HK-2 (cell line): Measurements from ENCODE around the gene SCNN1B.

Source experiments
- DNase-seq: peaks from one replicate; pipeline ENCODE4 v3.0.0-alpha.2; 2018; ENCODE audit not compliant: unreplicated experiment

The SCNN1B gene

DNA sequence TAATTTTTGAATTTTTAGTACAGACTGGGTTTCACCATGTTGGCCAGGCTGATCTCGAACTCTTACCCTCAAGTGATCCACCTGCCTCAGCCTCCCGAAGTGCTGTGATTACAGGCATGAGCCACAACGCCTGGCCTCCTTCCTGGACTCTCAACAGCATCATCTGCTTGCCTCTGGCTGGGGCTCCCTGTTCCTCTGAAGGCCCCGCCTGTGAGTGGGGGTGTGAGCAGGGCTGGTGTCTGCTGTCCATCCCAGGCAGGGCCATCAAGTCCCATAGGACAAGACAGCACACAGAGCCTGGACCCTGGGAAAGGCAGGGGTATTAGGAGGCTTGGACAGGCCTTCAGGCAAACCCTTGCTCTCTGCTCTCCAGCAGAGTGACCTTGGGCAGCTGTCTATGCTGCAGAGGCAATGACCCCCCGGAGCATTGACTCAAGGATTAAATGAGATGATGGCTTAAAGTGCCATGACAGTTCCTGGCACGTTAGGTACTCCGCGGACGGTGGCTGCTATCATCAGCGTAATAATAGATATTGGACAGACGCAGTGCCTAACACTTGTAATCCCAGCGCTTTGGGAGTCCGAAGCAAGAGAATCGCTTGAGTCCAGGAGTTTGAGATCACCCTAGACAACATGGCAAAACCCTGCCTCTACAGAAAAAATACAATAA lies 19.2 kb downstream of the SCNN1B start:
- no peak for DNase-seq

DNA sequence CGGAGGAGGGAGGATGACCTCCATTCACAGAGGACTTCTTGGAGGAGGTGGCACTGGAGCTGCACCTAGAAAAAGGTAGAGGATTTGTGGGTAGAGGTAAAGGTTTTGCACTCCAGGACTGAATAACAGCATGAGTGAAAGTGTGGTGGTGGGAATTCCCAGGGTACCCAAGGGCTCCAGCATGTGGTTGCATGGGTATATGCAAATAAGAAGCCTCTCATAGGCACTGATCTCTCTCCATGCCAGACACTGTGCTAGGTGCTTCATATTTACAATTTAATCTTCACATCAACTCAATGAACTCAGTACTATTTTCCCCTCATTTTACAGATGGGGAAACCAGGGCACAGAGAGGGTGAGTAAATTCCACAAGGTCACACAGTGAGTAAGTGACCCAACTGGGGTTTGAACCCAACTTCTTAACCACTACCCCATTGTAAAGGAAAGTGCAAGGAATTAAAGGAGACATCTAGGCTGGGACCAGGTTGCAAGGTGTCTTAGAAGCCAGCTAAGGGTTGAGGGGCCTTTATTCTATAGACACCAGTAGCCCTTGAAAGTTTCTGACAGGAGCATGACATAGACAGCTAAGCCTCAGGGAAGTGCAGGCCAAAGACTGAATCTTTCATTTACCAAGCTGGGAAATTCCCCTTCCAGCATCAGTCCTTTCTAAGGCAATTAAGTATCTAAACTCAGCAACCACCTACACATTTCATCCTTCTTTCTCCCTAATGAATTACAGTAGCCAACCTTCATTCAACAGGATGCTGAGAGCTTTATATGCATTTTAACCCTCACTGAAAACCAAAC lies 21.3 kb downstream of the SCNN1B start:
- no peak for DNase-seq

DNA sequence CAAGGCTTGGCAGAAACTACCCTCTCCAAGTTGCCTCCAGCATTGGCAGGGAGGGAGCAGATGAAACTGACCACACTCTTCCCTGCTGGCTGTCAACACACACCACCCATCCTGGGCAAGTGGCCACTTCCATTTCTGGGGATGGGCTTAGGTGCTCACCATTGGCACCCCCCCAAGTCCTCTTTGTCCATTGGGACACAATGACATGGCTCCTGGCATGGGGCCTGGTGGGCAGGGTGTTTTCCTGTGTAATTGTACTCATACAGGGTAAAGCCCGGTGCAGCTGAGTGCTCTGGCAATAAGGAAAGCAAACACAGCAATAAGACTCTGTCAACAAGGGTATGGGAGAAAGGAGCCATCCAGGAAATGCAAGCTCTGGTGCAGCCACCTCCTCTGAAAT lies 22.6 kb downstream of the SCNN1B start:
- no peak for DNase-seq

DNA sequence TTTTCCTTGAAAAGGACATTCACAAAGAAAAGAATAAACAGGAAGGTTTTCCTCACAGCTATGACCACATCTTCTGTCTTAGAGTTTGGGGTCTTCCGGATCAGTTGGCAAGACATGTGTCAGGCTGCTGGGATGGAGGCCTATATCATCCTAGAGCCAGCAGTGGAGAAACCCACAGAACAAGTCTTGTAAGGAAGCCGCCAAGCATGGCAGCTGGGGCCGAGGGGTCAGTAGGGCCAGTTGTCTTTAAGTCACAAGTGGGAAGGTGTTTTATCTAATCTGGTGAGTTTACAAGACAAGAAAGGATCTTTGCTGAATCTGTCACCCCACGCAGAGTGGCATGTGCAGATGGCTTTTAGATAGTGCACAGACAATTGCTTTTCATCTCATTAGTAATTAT lies 25.7 kb downstream of the SCNN1B start:
- DNase-seq: no peak

DNA sequence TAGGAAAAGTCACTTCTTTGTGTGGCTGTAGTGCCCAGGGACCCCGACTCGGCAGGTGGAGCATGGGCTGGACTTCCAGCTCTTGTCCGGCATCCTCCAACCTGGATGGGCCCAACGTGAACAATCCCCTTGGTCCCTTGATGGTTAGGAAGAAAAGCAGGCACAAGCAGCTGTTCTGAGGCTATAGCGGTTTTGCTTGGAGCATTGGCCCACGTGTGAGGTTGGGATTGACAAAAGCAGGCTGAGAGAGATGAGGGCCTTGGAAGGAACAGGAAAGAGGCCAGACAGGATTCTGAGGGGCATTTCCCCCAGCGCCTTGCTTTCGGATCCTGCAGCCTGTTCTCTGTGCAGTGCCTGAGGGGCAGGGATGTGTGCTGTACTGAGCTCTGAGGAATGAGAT lies 28.1 kb downstream of the SCNN1B start:
- no peak for DNase-seq

DNA sequence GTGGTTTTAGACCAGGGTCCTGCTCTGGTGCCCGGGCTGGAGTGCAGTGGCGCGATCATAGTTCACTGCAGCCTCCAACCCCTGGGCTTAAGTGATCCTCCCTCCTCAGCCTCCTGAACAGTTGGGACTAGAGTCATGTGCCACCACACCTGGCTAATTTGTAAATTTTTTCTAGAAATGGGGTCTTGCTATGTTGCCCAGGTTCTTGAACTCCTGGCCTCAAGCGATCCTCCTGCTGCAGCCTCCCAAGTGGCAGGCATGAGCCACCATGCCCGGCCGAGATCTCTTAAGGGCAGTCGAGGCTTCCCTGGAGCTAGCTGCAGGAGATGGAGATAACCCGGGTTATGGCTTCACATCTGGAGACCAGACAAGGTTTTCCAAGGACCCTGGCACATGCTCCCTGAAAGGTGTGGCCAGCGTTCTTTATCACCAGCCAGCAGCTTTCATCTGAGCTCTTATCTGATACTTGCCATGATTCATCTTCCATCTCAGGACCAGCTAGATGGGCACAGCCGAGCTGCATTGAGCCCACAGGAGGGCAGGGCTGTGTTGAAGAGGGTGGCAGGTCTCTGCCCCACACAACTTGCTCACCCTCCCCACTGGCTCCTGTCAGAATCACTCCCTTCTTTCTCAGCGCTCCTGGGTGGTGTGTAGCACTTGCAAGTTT lies 28.6 kb downstream of the SCNN1B start:
- no peak for DNase-seq

DNA sequence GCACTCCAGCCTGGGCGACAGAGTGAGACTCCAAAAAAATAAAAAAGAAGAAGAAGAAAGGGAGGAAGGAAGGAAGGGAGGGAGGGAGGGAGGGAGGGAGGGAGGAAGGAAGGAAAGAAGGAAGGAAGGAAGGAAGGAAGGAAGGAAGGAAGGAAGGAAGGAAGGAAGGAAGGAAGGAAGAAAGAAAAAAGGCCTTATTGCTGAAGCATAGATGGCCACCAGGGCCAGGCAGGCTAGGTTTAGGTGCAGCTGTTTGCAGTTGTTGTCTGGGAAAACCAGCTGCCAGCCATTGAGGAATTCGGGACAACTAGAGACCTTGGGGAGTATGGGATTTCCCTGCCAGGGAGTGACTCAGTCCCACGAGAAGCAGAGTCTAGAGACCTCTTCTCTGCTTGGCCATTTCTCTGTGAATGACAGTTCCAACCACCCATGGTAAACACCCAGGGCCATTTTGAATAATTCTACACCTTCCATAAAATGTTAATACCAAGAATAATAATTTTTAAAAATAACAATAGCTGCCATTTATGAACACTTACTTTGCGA lies 31.0 kb downstream of the SCNN1B start:
- no peak for DNase-seq

DNA sequence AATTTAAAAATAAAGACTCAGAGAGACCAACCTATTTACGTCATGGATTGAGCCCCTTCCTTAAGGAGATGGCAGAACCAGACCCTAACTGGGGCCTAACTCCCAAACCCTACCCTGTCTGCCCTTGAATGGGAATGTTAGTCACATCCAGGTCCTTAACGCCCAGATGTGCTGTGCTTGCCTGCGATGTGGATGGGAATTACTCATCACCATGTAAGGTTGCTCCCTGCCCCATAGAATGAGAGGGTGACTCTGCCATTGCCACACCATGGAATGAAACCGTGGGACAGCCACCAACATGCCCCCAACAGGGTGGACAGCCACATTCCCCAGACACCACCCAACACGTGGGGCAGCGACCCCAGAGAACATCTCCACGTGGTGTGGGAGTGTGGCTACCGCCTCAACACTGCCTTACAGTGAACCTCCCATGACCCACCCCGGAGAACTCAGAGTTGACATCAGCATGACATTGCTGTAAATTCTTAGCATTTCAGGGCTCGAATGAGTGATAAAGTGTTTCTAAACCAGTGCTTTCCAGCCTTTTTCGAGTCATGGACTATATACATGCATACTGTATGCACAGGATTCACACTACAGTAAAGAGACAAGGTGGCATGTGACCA lies 31.8 kb downstream of the SCNN1B start:
- no peak for DNase-seq

DNA sequence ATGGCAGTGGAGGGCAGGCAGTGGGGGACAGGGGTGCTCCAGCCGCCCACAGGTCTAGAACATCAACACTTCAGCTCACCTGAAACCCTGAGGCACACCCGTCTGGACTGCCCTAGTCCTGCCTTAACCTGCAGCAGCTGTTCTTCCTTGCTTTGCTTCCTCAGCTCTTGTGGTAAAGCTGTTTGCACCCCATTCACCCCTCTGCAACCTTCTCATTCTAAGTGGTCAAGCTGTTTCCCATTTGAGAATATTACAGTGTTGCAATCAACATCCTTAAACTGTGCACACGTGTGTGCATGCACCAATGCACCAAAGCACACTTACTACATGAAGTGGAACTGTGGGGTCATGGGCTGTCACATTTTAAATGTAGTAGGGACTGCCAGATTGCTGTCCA lies 32.4 kb downstream of the SCNN1B start:
- DNase-seq: no peak

DNA sequence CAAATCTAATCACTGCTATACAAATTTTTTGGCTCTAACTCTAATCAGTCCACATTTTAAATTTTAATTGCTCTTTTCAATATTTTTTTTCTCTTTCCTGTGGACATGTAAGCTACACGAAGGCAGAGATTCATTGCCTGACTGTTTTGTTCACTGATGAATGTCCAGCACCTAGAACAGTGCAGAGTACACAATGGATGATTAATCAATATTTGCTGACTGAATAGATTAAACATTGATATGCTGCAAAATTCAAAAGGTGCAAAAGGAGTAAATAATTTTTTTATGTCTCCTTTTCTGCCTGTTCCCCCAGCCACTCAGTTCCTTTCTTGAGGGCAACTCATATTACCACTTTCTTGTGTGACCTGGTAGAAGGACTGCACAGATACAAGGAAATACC lies 32.8 kb downstream of the SCNN1B start:
- no peak for DNase-seq

DNA sequence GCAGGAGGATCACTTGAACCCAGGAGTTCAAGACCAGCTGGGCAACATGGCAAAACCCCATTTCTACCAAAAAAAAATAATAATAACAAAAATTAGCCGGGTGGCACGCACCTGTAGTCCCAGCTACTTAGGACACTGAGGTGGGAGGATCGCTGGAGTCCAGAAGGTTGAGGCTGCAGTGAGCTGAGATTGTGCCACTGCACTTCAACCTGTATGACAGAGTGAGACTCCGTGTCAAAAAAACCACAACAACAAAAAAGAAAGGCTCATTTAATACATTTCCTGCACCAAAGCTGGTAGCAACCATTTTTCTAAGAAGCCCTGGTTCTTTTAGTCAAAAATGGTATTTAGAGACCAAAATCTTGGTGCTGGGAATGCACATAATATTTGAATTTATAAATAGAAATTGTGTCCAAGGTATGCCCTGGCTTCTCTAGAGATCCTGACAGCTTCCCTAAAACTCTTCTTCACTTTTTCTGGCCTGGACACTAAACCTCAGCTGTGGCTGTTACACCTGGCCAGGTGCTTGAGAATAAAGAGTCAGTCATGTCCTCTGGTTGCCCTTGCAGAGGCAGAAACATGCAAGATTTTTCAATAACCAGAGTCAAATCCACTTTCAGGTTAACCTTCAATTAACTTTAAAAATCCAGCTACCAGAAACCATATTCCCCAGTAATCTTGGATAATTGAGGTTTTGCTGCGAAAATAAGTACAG lies 35.9 kb downstream of the SCNN1B start:
- DNase-seq: no peak

DNA sequence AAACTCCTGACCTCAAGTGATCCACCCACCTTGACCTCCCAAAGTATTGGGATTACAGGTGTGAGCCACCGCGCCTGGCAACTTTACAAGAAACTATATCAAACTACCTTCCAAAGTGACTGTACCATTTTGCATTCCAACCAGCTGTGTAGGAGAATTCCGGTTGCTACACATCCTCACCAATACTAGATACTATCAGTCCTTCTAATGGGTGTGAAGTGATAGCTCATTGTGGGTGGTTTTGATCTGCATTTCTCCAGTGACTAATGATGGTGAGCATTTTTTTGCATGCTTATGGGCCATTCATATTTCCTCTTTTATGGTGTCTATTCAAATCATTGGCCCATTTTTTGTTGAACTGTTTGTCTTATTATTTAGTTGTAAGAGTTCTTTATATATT lies 37.7 kb downstream of the SCNN1B start:
- no peak for DNase-seq

DNA sequence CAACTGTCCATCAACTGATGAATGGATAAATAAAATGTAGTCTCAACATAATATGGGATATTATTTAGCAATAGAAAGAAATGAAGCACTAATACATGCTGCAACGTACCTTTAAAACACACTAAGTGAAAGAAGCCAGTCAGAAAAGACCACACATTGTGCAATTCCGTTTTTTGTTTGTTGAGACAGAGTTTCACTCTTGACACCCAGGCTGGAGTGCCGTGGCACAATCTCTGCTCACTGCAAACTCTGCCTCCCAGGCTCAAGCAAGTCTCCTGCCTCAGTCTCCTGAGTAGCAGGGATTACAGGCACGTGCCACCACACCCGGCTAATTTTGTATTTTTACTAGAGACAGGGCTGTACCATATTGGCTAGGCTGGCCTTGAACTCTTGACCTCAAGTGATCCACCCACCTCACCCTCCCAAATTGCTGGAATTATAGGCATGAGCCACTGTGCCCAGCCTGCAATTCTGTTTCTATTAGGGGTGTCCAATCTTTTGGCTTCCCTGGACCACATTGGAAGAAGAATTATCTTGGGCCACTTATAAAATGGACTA lies 40.1 kb downstream of the SCNN1B start:
- DNase-seq: no peak

DNA sequence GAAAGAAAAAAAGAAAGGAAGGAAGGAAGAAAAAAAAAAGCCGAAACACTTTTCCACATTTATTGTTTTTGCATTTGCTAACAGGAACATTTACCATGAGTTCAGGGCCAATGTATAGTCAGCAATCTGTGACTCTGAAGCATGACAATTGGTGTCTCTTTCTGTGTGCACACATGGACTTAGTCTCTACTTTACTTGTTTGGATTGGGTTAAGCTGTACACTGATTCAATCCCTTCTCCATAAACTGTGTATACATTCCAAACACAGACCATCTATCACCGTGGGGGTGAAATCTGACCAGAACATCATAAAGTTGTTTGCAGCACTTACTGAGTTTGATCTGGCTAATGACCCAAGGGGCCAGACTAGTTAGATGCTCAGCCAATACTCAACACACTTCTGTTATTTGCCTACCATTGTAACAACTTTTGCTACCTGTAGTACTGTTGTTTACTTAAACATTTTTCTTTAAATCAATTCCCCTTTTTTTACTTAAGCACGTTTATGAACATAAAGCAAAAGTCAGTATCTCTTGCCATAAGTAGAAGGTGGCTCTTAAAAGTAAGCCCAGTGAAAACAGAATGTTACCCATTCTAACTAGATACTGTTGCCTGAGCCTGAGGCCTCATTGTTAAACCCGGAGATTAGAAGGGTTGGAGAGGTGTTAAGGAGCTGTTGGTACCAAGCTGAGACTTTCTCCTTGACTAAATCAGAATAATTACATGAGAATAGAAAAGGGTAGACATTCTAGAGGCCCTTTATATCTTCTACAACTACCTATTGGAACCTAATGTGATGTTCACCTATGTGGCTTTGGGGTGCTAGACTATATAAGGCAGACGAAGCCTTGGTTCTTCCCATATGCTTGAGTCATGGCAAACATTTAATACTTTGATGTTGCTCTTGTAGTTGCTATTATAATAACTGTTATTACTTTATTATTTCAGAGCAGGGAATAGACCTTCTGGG lies 41.8 kb downstream of the SCNN1B start:
- DNase-seq: no peak

DNA sequence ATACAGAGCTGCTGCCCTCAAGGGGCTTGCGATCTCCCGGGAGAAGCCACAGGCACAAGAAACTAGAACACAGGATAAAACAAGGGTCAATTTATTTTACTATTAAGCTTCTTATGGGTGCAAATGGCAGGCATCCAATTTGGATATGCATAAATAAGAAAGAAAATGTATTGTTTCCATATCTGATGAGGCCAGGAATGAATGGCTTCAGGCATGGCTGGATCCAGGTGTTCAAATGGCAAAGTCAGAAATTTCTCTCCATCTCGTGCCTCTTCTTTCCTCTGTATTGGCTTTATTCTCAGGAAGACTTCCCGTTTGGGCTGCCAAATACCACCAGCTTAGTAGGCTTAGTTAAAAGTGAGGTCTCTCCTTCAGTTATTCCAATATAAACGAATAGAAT lies 43.1 kb downstream of the SCNN1B start:
- no peak for DNase-seq

DNA sequence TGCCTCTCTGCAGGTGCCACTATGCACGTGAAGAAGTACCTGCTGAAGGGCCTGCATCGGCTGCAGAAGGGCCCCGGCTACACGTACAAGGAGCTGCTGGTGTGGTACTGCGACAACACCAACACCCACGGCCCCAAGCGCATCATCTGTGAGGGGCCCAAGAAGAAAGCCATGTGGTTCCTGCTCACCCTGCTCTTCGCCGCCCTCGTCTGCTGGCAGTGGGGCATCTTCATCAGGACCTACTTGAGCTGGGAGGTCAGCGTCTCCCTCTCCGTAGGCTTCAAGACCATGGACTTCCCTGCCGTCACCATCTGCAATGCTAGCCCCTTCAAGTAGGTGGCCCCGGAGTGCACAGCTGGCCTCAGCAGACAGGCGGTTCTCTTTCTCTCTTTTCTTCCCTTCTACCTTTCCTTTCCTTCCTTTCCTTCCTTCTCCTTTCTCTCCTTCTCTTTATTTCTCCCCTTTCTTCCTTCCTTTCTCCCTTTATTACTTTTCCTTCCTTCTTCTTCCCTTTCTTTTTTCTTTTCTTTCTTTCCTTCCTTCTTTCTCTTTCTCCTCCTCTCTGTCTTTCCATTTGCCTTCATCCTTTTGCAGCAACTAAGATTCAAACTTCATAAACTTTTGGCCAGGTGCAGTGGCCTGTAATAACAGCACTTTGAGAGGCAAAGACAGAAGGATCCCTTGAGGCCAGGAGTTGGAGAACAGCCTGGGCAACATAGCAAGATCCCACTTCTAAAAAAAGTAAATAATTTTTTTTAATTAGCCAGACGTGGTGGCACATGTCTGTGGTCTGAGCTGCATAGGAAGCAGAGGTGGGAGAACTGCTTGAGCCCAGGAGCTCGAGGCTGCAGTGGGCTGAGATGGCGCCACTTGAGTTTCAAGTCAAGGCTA lies 46.7 kb downstream of the SCNN1B start:
- no peak for DNase-seq

DNA sequence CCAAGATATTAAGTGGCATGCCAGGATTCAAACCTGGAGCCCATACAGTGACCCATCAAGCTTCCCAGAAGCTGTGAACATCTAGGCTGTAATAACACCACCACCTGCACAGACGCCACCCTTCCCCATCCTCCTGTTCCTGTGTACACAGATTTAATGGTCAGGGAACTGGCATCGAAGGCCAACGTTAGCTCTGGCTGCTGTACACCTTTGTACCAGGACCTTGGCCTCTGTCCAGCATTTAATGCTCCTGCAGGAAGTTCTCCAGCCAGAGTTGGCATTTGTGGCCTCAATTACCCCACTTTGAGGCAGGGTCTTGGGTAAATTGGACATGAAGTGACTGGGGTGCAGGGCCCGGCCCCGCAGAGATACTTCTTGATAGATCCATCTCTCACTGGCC lies 49.3 kb downstream of the SCNN1B start:
- DNase-seq: no peak

DNA sequence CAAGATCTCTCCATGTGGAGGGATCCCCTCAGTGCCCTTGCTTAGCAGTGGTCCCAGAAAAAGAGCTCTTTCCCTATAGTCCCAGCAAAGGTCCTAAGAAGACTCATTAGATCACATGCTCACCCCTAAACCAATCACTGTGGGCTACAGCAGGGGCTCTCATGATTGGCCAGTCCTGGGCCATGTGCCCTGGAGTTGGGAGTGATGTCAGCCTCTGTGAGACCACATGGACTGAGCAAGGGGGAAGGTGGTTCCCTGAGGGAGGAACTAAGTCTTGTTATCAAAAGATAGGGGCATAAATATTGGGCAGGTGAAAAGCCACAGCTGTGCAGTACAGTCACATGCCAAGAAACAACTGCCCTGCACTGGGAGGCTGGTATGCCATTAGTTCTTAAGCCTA lies 51.3 kb downstream of the SCNN1B start:
- no peak for DNase-seq

DNA sequence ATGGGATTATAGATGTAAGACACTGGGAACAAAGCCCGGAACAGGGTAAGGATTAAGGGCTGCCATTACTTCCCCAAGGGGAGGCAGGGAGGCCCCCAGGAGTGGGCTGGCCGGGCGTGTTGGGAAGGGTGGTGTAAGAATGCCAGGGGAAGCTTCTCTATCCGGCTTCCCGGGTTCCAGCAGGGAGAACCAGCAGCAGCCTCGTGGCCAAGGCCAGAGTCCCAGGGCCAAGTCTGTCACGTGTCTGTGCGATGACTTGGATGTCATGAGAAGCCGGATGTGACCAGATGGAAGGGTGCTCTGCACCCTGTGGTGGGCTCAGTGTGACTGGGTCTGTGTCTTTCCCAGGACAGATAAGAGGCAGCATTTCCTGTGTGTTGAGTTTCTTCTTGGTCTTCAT lies 52.1 kb downstream of the SCNN1B start:
- DNase-seq: no peak
